GM19099 (cell line): ENCODE measurements around the gene SNTG2.

Experiments used
- POLR2A ChIP-seq: IDR thresholded peaks from 3 replicates; pipeline ENCODE4 v1.6.1; 2011; ENCODE audit warnings: low read depth; ENCODE audit not compliant: insufficient read length; ENCODE audit errors: extremely low read depth

The SNTG2 gene

DNA sequence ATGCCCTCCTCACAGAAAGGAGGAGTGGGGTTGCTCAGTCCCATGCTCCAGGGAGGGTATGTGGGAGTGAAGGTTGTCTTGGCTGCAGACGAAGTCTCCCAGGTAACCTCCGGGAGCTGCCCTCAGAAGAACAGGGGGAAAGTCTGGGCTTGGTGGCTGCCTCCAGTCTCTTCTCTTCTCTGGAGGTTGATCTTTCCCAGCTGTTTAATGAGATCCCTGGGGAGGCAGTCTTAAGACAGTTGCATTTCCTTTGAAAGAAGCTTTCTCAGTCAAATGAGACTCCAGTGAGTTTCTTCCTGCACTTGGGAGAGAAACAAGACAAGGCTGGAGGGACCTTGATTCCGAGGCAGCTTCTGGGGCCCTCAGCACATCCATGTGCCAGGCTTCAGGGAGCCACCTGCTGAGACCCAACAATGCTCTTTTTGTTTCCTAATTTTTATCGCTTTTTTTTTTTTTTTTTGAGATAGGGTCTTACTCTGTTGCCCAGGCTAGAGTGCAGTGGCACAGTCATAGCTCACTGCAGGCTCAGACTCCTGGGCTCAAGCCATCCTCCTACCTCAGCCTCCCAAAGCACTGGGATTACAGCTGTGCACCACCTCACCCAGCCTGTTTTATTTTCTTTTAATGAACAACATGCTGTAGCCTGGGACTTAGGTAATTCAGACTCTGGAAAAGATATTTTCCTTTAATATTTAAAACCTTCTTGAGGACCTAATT is 390.9 kb downstream of the SNTG2 start:
- no peak for TF ChIP-seq POLR2A

- no peak for TF ChIP-seq POLR2A
Observed at GRCh38 chr2:1348789-1349188, 398.1 kb downstream of the SNTG2 start.

DNA sequence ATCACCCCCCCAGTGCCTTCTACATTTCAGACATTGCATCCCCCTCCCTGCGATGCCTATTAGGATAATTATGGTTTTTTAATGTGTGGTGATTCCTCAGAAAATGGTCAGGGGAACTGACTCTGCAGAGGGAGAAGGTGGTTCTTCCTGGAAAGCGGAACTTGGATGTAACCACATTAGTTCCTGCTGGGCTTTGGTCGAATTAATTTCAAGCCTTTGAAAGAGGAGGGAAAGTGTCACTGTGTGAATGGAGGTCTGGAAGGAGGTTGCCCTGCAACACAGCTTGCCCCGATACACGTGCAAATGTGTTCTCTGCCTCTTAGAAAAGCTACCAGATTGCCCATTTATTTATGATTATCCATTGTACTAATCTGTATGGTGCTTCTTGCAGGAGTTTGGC is 399.5 kb downstream of the SNTG2 start:
- no peak for TF ChIP-seq POLR2A

- TF ChIP-seq POLR2A: no peak
Observed at GRCh38 chr2:1353124-1353523, 402.5 kb downstream of the SNTG2 start.

DNA sequence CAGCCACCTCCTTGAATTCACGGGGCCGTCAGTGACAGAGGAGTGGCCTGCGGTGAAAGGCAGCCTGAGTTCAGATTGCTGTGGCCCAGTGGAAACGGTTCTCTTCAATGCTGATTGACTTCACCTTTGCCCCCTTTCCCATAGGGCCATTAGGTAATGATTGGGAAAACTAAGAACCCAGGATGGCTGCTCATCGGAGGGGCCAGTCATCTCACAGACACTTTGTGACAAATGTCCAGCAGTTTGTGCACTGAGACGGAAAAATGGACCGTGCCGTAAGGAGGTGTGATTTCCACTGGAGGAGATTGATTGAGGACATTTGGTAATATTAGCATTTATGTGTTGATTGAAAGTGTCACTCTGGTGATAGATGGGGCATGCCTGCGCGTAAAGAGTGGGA is 402.9 kb downstream of the SNTG2 start:
- TF ChIP-seq POLR2A: no peak

GRCh38 chr2:1360144-1360543 is 409.5 kb downstream of the SNTG2 start:
- no peak for TF ChIP-seq POLR2A

DNA sequence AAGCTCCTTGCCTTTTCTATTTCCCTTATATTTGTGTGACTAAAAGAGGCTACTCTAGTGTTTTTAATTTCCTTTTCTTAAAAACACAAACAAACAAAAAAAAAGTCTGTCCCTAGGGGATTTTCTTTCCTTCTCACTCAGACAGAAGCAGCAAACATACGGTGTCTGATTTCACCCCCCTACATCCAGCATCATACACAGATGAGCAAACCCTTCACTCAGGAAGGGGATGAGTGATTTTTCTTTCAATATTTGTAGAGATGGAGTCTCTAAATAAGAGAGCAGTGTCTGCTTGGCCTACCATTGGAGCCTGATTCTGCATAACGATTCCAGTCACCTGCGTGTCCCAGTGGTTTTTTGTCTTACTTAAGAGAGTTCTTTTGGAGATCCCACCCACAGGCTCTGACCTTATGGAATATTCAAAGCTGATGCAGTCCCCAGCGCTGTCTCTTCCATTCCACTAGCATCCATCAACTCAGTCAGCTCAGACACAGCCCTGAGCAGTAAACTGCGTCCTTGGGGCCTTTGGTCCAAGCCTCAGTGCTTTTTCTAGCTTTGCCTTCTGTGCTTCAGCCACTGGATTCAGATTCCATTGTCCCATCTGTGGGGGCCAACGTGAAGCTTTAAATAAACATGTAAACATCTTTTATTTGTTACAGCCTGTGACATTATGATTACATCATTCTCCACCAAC is 410.1 kb downstream of the SNTG2 start:
- TF ChIP-seq POLR2A: no peak

- no peak for TF ChIP-seq POLR2A
Observed at GRCh38 chr2:1363367-1363766, 412.7 kb downstream of the SNTG2 start.

DNA sequence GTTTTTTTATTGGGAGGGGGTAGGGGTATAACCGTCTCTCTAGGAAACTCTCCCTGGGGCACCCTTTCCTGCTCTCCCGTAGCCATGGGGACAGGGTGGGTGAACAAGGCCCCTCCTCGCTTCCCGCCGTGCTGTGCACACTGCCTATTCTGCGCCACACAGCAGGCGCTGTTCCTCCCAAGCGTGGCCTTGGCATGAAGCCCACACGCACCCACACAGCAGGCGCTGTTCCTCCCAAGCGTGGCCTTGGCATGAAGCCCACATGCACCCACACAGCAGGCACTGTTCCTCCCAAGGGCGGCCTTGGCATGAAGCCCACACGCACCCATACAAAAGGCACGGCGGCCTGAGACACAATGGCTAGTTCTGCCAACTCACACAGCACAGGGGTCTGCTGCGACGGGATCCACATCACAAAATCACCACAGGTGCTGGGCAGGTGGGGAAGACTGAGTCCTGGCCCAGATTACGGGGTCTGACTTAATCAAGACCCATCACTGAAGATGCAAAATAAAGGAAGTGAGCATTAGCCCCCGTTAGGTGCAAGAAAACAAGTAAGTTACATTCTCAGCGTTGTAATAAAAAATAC is 416.0 kb downstream of the SNTG2 start:
- TF ChIP-seq POLR2A: no peak

- no peak for TF ChIP-seq POLR2A
Observed at GRCh38 chr2:1367601-1368000, 417.0 kb downstream of the SNTG2 start.

- TF ChIP-seq POLR2A: no peak
Observed at GRCh38 chr2:1369905-1370304, 419.3 kb downstream of the SNTG2 start.

- no peak for TF ChIP-seq POLR2A
Observed at GRCh38 chr2:1370461-1370860, 419.8 kb downstream of the SNTG2 start.

DNA sequence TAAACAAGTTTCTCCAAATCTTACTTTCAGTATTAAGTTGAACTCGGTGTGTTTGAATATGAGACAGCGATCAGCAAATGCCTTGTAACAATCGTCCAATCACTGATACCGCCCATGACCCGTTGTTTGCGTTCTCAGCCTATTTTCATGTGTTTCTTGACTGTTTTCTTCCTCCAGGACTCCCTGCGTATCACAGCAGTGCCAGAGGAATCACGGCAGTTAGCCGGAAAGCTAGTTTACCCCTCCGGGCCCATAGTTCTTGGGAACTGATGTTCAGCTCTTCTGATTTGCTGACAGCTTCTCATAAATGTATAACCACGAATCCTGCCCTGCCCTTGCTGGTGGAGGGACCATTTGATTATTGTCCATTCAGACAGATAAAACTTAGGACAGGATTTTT is 420.4 kb downstream of the SNTG2 start:
- no peak for TF ChIP-seq POLR2A

DNA sequence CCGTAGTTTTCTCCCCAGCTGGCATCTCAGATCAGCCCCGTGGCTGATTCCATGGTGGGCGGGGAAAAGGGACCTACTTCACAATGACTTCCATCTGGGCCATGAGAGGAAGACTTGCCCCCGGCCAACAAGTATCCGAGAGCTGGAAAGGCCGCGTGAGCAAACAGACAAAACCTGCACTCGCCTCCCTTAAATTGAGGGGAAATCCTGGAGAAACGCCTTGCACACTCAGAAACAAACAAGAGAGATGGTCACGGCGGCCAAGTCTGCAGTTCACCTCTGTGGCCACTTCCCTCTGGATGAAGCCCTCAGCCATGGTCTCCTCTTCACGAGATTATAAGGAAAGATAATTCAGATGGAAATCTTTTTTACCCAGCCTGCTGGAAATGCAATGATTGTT is 423.2 kb downstream of the SNTG2 start:
- no peak for TF ChIP-seq POLR2A

DNA sequence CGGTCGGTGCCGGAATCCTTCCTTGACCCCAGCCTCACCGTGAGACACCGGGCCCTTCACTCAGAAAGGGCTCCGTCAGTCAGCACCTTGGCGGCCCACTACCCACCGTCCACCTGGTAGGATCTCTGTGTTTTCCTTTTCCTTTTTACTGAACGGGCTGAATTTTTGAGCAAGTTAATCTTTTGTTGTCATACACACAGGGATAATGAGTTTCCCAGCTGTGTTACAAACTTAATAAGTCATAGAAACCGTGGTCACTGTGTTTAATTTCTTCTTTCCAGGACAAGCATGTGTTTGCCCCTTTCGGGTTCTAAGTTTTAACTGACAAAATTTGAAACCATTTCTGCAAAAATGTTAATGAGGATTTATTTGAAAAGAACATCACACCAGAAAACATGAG is 423.6 kb downstream of the SNTG2 start:
- no peak for TF ChIP-seq POLR2A

DNA sequence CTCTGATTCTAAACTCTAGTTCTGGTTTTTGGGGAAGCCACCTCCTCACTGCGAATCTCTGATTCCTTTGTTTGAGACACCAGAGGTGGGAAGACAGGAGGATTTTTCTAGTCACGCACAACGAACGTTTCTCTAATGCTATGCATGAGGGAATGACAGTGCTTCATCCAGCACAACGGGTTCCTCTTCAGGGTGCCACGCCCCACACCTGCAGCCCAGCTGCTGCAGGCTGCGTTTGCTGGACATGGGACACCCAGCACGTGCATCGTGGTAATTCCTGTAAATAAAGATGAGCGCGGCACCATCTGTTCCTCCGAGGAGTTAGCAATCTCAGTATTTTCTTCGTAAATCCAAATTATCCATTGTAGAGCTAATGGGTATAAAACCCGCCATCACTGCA is 425.1 kb downstream of the SNTG2 start:
- TF ChIP-seq POLR2A: no peak
